Glutamatergic neuron (in vitro differentiated cells): ENCODE measurements around the gene MTURN. TPM values are rescaled to one million over a fixed set of nuclear protein-coding genes. Genes with fewer than 3 reads are reported as not detected.

Source experiments
- DNase-seq: peaks from one replicate; pipeline ENCODE4 v3.0.0; 2022
- H3K27ac Mint-ChIP-seq: one replicate; pipeline ENCODE4 v1.8.0; 2020; ENCODE audit warnings: mild to moderate bottlenecking, mixed read lengths, inconsistent platforms; ENCODE audit not compliant: unreplicated experiment
- H3K27me3 Mint-ChIP-seq: one replicate; pipeline ENCODE4 v1.8.0; 2020; ENCODE audit warnings: mild to moderate bottlenecking, moderate library complexity, mixed read lengths, inconsistent platforms; ENCODE audit not compliant: unreplicated experiment
- H3K36me3 Mint-ChIP-seq: one replicate; pipeline ENCODE4 v1.8.0; 2020; ENCODE audit warnings: mild to moderate bottlenecking, mixed read lengths, inconsistent platforms; ENCODE audit not compliant: unreplicated experiment
- H3K4me1 Mint-ChIP-seq: one replicate; pipeline ENCODE4 v1.8.0; 2020; ENCODE audit warnings: mild to moderate bottlenecking, low read depth, mixed read lengths, inconsistent platforms; ENCODE audit not compliant: unreplicated experiment
- H3K4me3 Mint-ChIP-seq: one replicate; pipeline ENCODE4 v1.8.0; 2020; ENCODE audit warnings: mild to moderate bottlenecking, mixed read lengths, inconsistent platforms; ENCODE audit not compliant: unreplicated experiment
- H3K9me3 Mint-ChIP-seq: one replicate; pipeline ENCODE4 v1.8.0; 2020; ENCODE audit warnings: mild to moderate bottlenecking, moderate library complexity, mixed read lengths, inconsistent platforms; ENCODE audit not compliant: unreplicated experiment
- total RNA-seq: library from RNA; stranded (reverse); fragmentation: NEBNext Ultra II Directional; extraction: Animal tissue kit (Norgen Biotek cat#: 25700); gene quantifications from one replicate; pipeline ENCODE4 v1.2.1, GENCODE V29; 2021; ENCODE audit not compliant: unreplicated experiment
- TF ChIP-seq, protein P1 (sequence below): fragments of 200-600 bp; sonication (generic); IDR thresholded peaks from one replicate; pipeline ENCODE4 v1.5.0; 2021; ENCODE audit not compliant: partially characterized antibody, unreplicated experiment

MTURN gene
- total RNA-seq, 1 donor from 2014 or later: 32.6 TPM

DNA sequence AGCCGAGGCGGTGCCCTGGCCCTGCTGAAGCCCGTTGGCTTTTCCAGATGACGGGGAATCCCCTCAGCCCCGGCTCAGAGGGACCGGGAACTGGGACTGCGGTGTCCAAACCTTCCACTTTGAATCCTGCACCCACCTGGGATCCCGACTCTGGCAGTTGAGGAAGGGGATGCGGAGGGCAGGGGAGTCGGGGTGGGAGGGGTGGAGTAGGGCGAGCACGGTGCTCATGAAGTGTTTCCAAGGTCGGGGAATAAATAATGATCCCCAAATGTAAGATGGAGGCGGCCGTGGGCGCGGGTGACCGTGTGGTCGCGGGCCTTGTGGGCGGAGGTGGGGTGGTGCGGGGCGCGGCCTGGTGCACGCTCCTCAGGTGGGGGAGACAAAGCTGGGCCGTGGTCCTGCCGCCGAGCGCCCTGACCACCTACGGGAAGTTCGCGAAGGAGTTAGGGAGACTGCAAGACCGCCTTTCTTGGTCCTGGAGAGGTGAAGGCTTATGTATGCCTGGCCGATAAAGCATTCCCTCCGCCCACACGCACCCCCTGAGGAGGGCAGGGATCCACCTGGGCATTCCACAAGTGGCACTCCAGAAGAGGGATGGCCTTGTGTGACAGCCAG, 1.4 kb downstream of the MTURN start:
- no peak overlapping the region for H3K27ac Mint-ChIP-seq
- H3K9me3 Mint-ChIP-seq: peaks cover 11% of the 10 kb centered on the region
- H3K4me3 Mint-ChIP-seq: peak overlapping the region; percentile 90
- TF ChIP-seq, protein P1, sequence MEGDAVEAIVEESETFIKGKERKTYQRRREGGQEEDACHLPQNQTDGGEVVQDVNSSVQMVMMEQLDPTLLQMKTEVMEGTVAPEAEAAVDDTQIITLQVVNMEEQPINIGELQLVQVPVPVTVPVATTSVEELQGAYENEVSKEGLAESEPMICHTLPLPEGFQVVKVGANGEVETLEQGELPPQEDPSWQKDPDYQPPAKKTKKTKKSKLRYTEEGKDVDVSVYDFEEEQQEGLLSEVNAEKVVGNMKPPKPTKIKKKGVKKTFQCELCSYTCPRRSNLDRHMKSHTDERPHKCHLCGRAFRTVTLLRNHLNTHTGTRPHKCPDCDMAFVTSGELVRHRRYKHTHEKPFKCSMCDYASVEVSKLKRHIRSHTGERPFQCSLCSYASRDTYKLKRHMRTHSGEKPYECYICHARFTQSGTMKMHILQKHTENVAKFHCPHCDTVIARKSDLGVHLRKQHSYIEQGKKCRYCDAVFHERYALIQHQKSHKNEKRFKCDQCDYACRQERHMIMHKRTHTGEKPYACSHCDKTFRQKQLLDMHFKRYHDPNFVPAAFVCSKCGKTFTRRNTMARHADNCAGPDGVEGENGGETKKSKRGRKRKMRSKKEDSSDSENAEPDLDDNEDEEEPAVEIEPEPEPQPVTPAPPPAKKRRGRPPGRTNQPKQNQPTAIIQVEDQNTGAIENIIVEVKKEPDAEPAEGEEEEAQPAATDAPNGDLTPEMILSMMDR: no peak
- H3K36me3 Mint-ChIP-seq: no peaks in the 10 kb centered on the region
- H3K4me1 Mint-ChIP-seq: no peaks in the 10 kb centered on the region
- DNase-seq: no peak
- peaks cover 14% of the 10 kb centered on the region for H3K27me3 Mint-ChIP-seq

DNA sequence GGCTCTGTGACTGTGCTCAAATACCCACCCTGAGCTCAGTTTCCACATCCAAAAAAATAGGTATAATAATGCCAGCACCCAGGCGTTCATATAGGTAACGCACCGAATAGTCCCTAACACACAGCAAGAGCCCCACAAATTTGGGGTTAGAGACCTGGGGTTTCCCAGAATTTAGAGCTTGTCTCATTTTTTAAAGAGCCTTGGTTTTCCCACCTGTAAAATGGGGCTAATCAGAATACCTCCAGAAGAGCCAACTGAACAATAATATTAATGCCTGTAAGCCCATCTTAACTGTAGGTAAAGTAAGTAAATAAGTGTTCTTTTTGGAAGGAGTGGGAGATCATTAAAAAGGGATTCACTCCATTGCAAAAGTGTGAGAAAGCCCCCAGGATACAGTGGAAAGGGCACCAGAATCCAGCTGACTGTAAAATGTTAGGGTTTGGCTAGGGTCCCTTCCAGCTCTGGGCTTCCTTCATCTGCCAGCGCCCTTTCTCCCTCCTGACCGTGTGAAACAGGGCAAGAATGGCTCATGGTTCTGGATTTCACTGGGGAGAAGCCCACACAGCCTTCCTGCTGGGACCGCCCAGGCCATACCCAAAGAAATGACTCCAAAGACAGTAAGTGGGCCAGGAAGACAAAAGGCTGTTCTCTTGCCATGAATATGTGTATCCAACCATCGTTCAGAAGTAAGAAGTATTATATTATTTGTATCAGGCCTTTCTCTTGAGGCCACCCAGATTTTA, 2.1 kb downstream of the MTURN start:
- Mint-ChIP-seq H3K4me3 (peak overlapping the region; percentile 90), H3K4me1 (no peaks in the 10 kb centered on the region), H3K9me3 (peaks cover 11% of the 10 kb centered on the region), H3K27me3 (peaks cover 14% of the 10 kb centered on the region), H3K27ac (no peak overlapping the region), H3K36me3 (no peaks in the 10 kb centered on the region)
- TF ChIP-seq, protein P1: no peak
- DNase-seq: no peak

DNA sequence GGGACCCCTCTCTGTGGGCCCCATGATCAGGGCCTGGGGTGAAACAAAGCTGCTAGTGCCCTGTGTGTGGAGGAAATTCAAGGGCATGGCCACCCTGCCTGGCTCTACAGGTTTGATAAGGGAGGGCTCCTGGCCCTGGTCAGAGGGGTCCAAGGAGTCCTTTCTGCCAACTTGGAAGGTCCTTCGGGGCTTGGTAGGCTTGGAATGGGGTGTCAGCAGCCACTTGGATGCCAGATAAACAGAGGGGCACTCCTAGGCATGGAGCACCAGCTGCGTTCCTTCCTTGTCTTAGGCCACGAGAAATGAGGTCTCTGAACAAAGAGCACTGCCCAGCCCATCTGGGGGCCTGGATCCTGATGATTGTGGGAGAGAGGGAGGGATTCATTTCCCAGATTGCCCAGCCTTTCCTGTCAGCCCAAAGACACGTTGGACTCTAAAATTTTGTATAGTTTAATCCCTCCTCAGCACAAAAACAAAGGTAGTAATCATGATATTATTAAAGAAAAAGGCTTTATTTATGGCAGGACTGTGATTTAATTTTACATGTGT, 5.1 kb downstream of the MTURN start:
- H3K36me3 Mint-ChIP-seq: no peaks in the 10 kb centered on the region
- H3K4me3 Mint-ChIP-seq: no peak overlapping the region
- H3K9me3 Mint-ChIP-seq: no peaks in the 10 kb centered on the region
- H3K27ac Mint-ChIP-seq: no peak overlapping the region
- TF ChIP-seq, protein P1: no peak
- peaks cover 16% of the 10 kb centered on the region for H3K4me1 Mint-ChIP-seq
- peaks cover 5% of the 10 kb centered on the region for H3K27me3 Mint-ChIP-seq
- DNase-seq: no peak

DNA sequence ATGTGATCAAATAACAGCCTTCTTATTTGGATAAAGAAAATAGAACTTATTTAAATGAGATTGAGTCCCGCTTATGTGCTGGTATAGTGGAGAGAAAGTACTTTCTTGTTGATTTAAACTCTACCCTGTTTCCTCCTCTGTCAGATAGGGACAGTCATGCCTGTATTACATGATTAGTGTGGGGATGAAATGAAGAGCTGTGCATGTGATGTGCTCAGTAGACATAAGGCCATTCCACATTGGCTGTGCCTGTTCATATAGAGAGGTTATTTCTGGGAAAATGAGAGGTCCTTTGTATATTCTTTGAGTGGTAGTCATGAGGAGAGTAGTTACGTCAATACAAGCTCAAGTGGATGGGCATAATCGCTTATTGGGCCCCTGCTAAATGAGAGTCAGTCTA, 5.7 kb downstream of the MTURN start:
- no peak for DNase-seq
- no peaks in the 10 kb centered on the region for H3K36me3 Mint-ChIP-seq
- H3K9me3 Mint-ChIP-seq: no peaks in the 10 kb centered on the region
- H3K4me3 Mint-ChIP-seq: no peak overlapping the region
- peaks cover 16% of the 10 kb centered on the region for H3K4me1 Mint-ChIP-seq
- TF ChIP-seq, protein P1: no peak
- H3K27ac Mint-ChIP-seq: no peak overlapping the region
- H3K27me3 Mint-ChIP-seq: peaks cover 5% of the 10 kb centered on the region

DNA sequence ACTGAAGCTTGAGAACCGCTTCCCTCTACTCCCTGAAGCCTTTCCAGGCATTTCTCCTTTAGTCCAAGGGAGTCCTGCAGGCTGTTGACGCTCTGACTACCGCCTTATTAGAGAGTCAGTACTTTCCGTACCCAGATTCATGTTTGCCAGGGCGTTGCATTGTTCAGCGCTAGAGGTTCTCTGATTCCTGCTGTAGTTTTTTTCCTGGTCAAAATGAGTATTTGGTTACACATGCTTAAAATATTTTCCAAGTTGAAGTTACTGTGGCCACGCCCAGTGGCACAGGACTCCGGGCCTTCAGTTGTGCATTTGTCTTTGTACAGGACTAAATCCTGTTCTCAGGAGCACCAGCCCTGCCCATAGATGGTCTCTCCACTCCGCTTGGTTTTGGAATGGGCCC, 7.9 kb downstream of the MTURN start:
- no peaks in the 10 kb centered on the region for H3K9me3 Mint-ChIP-seq
- no peaks in the 10 kb centered on the region for H3K36me3 Mint-ChIP-seq
- TF ChIP-seq, protein P1: no peak
- H3K4me1 Mint-ChIP-seq: peaks cover 16% of the 10 kb centered on the region
- no peak overlapping the region for H3K27ac Mint-ChIP-seq
- no peaks in the 10 kb centered on the region for H3K27me3 Mint-ChIP-seq
- DNase-seq: no peak
- H3K4me3 Mint-ChIP-seq: no peak overlapping the region
